Eye (tissue), 1 donor: ENCODE measurements around the gene HSD3B7.

Source experiments
- DNase-seq: peaks from one replicate; pipeline ENCODE4 v3.0.0-alpha.2; 2015

HSD3B7 gene

GRCh38 chr16:31031276-31031675 lies 46.3 kb downstream of the HSD3B7 start:
- DNase-seq: no peak

GRCh38 chr16:31032736-31033708 lies 48.0 kb downstream of the HSD3B7 start, which contains the start of gene STX4:
STX4 (plus strand) TSS chr16:31033558; CDS start chr16:31033806, 248 bp downstream.
- peak; percentile 100 for DNase-seq

GRCh38 chr16:31033709-31034492 lies 48.9 kb downstream of the HSD3B7 start:
- DNase-seq: peak; percentile 94

- no peak for DNase-seq
These were observed 51.7 kb downstream of the HSD3B7 start for GRCh38 chr16:31036691-31037090.
